Adipocyte (in vitro differentiated cells): ENCODE data around the gene PPP1CA.
"Not testable (repeated sequence)": the region's sequence is repeated elsewhere in the genome, so short reads cannot be mapped to it uniquely, and the experiment has no call there.

Experiments used
- DNase-seq: peaks from one replicate; pipeline ENCODE4 v3.0.0-alpha.2; 2015; ENCODE audit warnings: low read depth
- H3K27me3 ChIP-seq: replicated peaks from 2 replicates; pipeline ENCODE4 v1.7.0; 2013; ENCODE audit warnings: mild to moderate bottlenecking, low read length, moderate library complexity; ENCODE audit not compliant: control insufficient read depth, insufficient read depth
- H3K36me3 ChIP-seq: 2 replicates; pipeline ENCODE4 v1.7.0; 2013; ENCODE audit warnings: low read length, mild to moderate bottlenecking, moderate library complexity; ENCODE audit not compliant: control insufficient read depth, insufficient read depth, severe bottlenecking
- H3K4me1 ChIP-seq: 2 replicates; pipeline ENCODE4 v1.7.0; 2013; ENCODE audit warnings: mild to moderate bottlenecking, low read length, moderate library complexity; ENCODE audit not compliant: control insufficient read depth, insufficient read depth
- H3K4me3 ChIP-seq: 2 replicates; pipeline ENCODE4 v1.7.0; 2013; ENCODE audit warnings: mild to moderate bottlenecking, low read length, moderate library complexity
- H3K9ac ChIP-seq: 2 replicates; pipeline ENCODE4 v1.7.0; 2013; ENCODE audit warnings: mild to moderate bottlenecking, low read length, moderate library complexity
- H3K9me3 ChIP-seq: 2 replicates; pipeline ENCODE4 v1.7.0; 2013; ENCODE audit warnings: mild to moderate bottlenecking, low read length, moderate library complexity; ENCODE audit not compliant: control insufficient read depth

The PPP1CA gene

GRCh38 chr11:67432655-67433349 is 31.1 kb upstream of the PPP1CA start:
- Histone ChIP-seq H3K27me3 (no peaks in the 10 kb centered on the region), H3K9me3 (no peaks in the 10 kb centered on the region), H3K36me3 (peaks cover 49% of the 10 kb centered on the region), H3K4me1 (peaks cover 6% of the 10 kb centered on the region), H3K4me3 (no peak overlapping the region), H3K9ac (no peak overlapping the region)
- DNase-seq: no peak

- no peak for DNase-seq
- Histone ChIP-seq H3K27me3 (no peaks in the 10 kb centered on the region), H3K4me3 (no peak overlapping the region), H3K9ac (no peak overlapping the region), H3K36me3 (peaks cover 46% of the 10 kb centered on the region), H3K4me1 (peaks cover 10% of the 10 kb centered on the region), H3K9me3 (no peaks in the 10 kb centered on the region)
Measured at GRCh38 chr11:67431346-67432249, 29.9 kb upstream of the PPP1CA start.

- H3K27me3 ChIP-seq: no peaks in the 10 kb centered on the region
- no peak for DNase-seq
- H3K9ac ChIP-seq: no peak overlapping the region
- peaks cover 37% of the 10 kb centered on the region for H3K36me3 ChIP-seq
- no peaks in the 10 kb centered on the region for H3K9me3 ChIP-seq
- peaks cover 10% of the 10 kb centered on the region for H3K4me1 ChIP-seq
- peak overlapping the region; percentile 100 for H3K4me3 ChIP-seq
Measured at GRCh38 chr11:67429722-67430121, 28.1 kb upstream of the PPP1CA start.

GRCh38 chr11:67429038-67429668 is 27.5 kb upstream of the PPP1CA start:
- Histone ChIP-seq H3K27me3 (no peaks in the 10 kb centered on the region), H3K4me1 (peaks cover 10% of the 10 kb centered on the region), H3K36me3 (peaks cover 32% of the 10 kb centered on the region), H3K9me3 (no peaks in the 10 kb centered on the region), H3K4me3 (peak overlapping the region; percentile 100), H3K9ac (peak overlapping the region; percentile 99)
- DNase-seq: no peak

GRCh38 chr11:67428052-67429001 is 26.7 kb upstream of the PPP1CA start, which contains the start of gene RPS6KB2:
TSS of gene RPS6KB2 (plus strand) at chr11:67428494. CDS start at chr11:67428546, 52 bp downstream.
- DNase-seq: peak; percentile 99
- Histone ChIP-seq H3K4me1 (peaks cover 10% of the 10 kb centered on the region), H3K9me3 (no peaks in the 10 kb centered on the region), H3K4me3 (peak within 1 kb of the TSS; percentile 100), H3K36me3 (peaks cover 23% of the 10 kb centered on the region), H3K9ac (peak within 1 kb of the TSS; percentile 99), H3K27me3 (no peaks in the 10 kb centered on the region)

GRCh38 chr11:67427364-67427859 is 25.8 kb upstream of the PPP1CA start:
- Histone ChIP-seq H3K9ac (peak overlapping the region; percentile 99), H3K4me3 (peak overlapping the region; percentile 100), H3K36me3 (peaks cover 14% of the 10 kb centered on the region)
- DNase-seq, H3K9me3 ChIP-seq, H3K27me3 ChIP-seq, H3K4me1 ChIP-seq: not testable (repeated sequence)

- Histone ChIP-seq H3K27me3 (no peaks in the 10 kb centered on the region), H3K4me3 (no peak overlapping the region), H3K9me3 (no peaks in the 10 kb centered on the region), H3K36me3 (no peaks in the 10 kb centered on the region), H3K9ac (no peak overlapping the region), H3K4me1 (peaks cover 10% of the 10 kb centered on the region)
- DNase-seq: no peak
Measured at GRCh38 chr11:67423891-67424613, 22.4 kb upstream of the PPP1CA start.

- no peaks in the 10 kb centered on the region for H3K36me3 ChIP-seq
- H3K4me3 ChIP-seq: no peak overlapping the region
- H3K9me3 ChIP-seq: no peaks in the 10 kb centered on the region
- DNase-seq: no peak
- peaks cover 8% of the 10 kb centered on the region for H3K4me1 ChIP-seq
- no peak overlapping the region for H3K9ac ChIP-seq
- H3K27me3 ChIP-seq: no peaks in the 10 kb centered on the region
Measured at GRCh38 chr11:67423466-67423865, 21.8 kb upstream of the PPP1CA start.

GRCh38 chr11:67422891-67423290 is 21.2 kb upstream of the PPP1CA start:
- DNase-seq: no peak
- Histone ChIP-seq H3K9ac (no peak overlapping the region), H3K36me3 (no peaks in the 10 kb centered on the region), H3K27me3 (no peaks in the 10 kb centered on the region), H3K9me3 (no peaks in the 10 kb centered on the region), H3K4me1 (peaks cover 8% of the 10 kb centered on the region), H3K4me3 (no peak overlapping the region)
